NT2/D1 (cell line): ENCODE data around the gene SPATA6.

Experiments
- SUZ12 ChIP-seq: IDR thresholded peaks from 2 replicates; pipeline ENCODE4 v1.6.1; 2011; ENCODE audit not compliant: insufficient read length, insufficient read depth; ENCODE audit errors: extremely low read depth
- YY1 ChIP-seq: IDR thresholded peaks from 2 replicates; pipeline ENCODE4 v1.6.1; 2011; ENCODE audit not compliant: insufficient read length, insufficient read depth
- ZNF274 ChIP-seq: IDR thresholded peaks from 2 replicates; pipeline ENCODE4 v1.6.1; 2011; ENCODE audit warnings: mild to moderate bottlenecking, low read depth, low read length

DNA sequence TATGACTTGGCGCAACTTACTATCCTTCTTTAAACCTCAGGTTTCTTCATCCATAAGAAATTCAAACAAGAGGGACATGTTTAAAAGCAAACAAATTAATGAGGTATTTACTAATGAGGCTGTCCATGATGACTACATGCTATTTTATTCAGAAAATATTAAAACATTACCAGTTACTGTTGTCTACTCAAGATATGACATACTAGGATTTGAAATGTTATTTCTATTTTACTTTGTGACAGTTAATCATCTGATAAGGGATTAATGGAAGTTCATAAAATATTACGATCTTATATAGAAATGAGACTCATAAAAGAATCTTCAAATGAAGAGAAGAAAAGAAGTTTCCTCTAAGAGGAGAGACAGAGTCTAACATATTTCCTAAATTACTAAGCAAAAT, 80.1 kb downstream of the SPATA6 start:
- TF ChIP-seq YY1: no peak
- TF ChIP-seq ZNF274: no peak
- no peak for TF ChIP-seq SUZ12
